HepG2 (cell line): ENCODE data around the gene FBXW12.

ENCODE experiments used
- GABPB1 ChIP-seq: IDR thresholded peaks from 2 replicates; pipeline ENCODE4 v1.6.1; 2016; ENCODE audit warnings: mild to moderate bottlenecking, missing genetic modification reagents, moderate library complexity, missing compliant biosample characterization
- MEF2D ChIP-seq: sonication (generic); formaldehyde crosslinking; IDR thresholded peaks from 2 replicates; pipeline ENCODE4 v1.5.1; 2020; ENCODE audit warnings: mild to moderate bottlenecking, missing genetic modification reagents
- NCOR1 ChIP-seq: fragments of 200-600 bp; sonication (generic); IDR thresholded peaks from 2 replicates; pipeline ENCODE4 v1.7.0; 2017; ENCODE audit warnings: antibody characterized with exemption, low read length, borderline replicate concordance
- RNF2 ChIP-seq: fragments of 450-650 bp; conservative IDR thresholded peaks from 2 replicates; pipeline ENCODE4 v1.6.1; 2016; ENCODE audit warnings: low read depth
- SETDB1 ChIP-seq: sonication (generic); formaldehyde crosslinking; IDR thresholded peaks from 2 replicates; pipeline ENCODE4 v1.5.1; 2020; ENCODE audit warnings: missing genetic modification reagents, mild to moderate bottlenecking, borderline replicate concordance
- SP2 ChIP-seq: sonication (generic); formaldehyde crosslinking; IDR thresholded peaks from 2 replicates; pipeline ENCODE4 v1.5.1; 2020; ENCODE audit warnings: mild to moderate bottlenecking, missing genetic modification reagents
- YY1 ChIP-seq: IDR thresholded peaks from 2 replicates; pipeline ENCODE4 v1.6.1; 2011; ENCODE audit warnings: low read length, low read depth, moderate library complexity, mild to moderate bottlenecking; ENCODE audit not compliant: insufficient read depth, insufficient replicate concordance
- ZBTB7A ChIP-seq: sonication (generic); formaldehyde crosslinking; IDR thresholded peaks from 2 replicates; pipeline ENCODE4 v1.8.0; 2022; ENCODE audit warnings: mild to moderate bottlenecking, missing genetic modification reagents
- ZNF292 ChIP-seq: sonication (generic); formaldehyde crosslinking; IDR thresholded peaks from 2 replicates; pipeline ENCODE4 v1.8.1; 2022; ENCODE audit warnings: mild to moderate bottlenecking, low read depth, missing genetic modification reagents, borderline replicate concordance
- ZNF446 ChIP-seq: sonication (generic); formaldehyde crosslinking; IDR thresholded peaks from 2 replicates; pipeline ENCODE4 v1.5.0; 2020; ENCODE audit warnings: mild to moderate bottlenecking, missing genetic modification reagents
- ZNF546 ChIP-seq: sonication (generic); formaldehyde crosslinking; conservative IDR thresholded peaks from 2 replicates; pipeline ENCODE4 v1.8.1; 2023; ENCODE audit warnings: mild to moderate bottlenecking, missing genetic modification reagents
- TF ChIP-seq, protein P1 (sequence below): sonication (generic); formaldehyde crosslinking; IDR thresholded peaks from 2 replicates; pipeline ENCODE4 v1.4.0; 2020; ENCODE audit warnings: missing genetic modification reagents
- TF ChIP-seq, protein P2 (sequence below): sonication (generic); formaldehyde crosslinking; conservative IDR thresholded peaks from 2 replicates; pipeline ENCODE4 v1.5.0; 2020; ENCODE audit warnings: missing genetic modification reagents

DNA sequence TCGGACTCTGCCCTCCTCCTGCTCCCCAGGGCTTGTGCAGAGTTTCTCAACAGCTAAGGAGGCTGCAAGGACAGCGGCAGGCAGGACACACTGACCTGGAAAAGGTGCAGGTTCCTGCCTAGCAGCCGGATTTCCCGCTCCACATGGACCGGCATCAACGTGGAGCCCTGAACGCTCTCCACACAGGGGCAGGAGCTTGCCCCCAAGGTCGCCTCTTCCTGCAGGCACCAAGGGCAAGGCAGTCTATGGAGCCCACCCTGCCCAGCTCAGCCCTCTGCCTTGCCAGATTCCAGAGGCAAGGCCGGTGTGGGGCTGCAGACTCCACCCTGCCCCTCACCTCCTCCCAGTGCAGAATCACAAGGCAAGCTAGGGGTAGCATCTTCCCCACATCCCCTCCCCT is 47.1 kb downstream of the FBXW12 start:
- TF ChIP-seq NCOR1 = no peak
- no peak for TF ChIP-seq YY1
- TF ChIP-seq ZNF446 (CRISPR knock-in tag) = no peak
- no peak for TF ChIP-seq SETDB1
- TF ChIP-seq, protein P1, sequence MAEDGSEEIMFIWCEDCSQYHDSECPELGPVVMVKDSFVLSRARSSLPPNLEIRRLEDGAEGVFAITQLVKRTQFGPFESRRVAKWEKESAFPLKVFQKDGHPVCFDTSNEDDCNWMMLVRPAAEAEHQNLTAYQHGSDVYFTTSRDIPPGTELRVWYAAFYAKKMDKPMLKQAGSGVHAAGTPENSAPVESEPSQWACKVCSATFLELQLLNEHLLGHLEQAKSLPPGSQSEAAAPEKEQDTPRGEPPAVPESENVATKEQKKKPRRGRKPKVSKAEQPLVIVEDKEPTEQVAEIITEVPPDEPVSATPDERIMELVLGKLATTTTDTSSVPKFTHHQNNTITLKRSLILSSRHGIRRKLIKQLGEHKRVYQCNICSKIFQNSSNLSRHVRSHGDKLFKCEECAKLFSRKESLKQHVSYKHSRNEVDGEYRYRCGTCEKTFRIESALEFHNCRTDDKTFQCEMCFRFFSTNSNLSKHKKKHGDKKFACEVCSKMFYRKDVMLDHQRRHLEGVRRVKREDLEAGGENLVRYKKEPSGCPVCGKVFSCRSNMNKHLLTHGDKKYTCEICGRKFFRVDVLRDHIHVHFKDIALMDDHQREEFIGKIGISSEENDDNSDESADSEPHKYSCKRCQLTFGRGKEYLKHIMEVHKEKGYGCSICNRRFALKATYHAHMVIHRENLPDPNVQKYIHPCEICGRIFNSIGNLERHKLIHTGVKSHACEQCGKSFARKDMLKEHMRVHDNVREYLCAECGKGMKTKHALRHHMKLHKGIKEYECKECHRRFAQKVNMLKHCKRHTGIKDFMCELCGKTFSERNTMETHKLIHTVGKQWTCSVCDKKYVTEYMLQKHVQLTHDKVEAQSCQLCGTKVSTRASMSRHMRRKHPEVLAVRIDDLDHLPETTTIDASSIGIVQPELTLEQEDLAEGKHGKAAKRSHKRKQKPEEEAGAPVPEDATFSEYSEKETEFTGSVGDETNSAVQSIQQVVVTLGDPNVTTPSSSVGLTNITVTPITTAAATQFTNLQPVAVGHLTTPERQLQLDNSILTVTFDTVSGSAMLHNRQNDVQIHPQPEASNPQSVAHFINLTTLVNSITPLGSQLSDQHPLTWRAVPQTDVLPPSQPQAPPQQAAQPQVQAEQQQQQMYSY (CRISPR knock-in tag) = no peak
- TF ChIP-seq, protein P2, sequence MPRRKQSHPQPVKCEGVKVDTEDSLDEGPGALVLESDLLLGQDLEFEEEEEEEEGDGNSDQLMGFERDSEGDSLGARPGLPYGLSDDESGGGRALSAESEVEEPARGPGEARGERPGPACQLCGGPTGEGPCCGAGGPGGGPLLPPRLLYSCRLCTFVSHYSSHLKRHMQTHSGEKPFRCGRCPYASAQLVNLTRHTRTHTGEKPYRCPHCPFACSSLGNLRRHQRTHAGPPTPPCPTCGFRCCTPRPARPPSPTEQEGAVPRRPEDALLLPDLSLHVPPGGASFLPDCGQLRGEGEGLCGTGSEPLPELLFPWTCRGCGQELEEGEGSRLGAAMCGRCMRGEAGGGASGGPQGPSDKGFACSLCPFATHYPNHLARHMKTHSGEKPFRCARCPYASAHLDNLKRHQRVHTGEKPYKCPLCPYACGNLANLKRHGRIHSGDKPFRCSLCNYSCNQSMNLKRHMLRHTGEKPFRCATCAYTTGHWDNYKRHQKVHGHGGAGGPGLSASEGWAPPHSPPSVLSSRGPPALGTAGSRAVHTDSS (CRISPR knock-in tag) = no peak
- TF ChIP-seq ZBTB7A (CRISPR knock-in tag) = no peak
- TF ChIP-seq RNF2 = no peak
- no peak for TF ChIP-seq ZNF546 (CRISPR knock-in tag)
- TF ChIP-seq GABPB1 (CRISPR knock-in tag) = no peak
- TF ChIP-seq MEF2D (CRISPR knock-in tag) = no peak
- TF ChIP-seq ZNF292 (CRISPR knock-in tag) = no peak
- TF ChIP-seq SP2 (CRISPR knock-in tag) = no peak
